Measurements from ENCODE around the gene ARHGAP18. TPM values are rescaled to one million over a fixed set of nuclear protein-coding genes. Genes with fewer than 3 reads are reported as not detected.

The ARHGAP18 gene
- total RNA-seq, 1 experiment from 2014 or later = 64.5 TPM

- CTCF ChIA-PET = interaction anchor here (0.6 to 1.5 kb wide), 5 partner anchors 10 to 60 kb away, joined by 3 to 5 read pairs (median 3); no protein-coding TSS in a partner anchor
- H3K9me3 Mint-ChIP-seq (ENCODE audit: low read depth, unreplicated experiment) = no peaks in the 10 kb centered on the region
- intact Hi-C loops (cut with micrococcal nuclease; ENCODE audit: unreplicated experiment) = loop anchor here (2.0 to 5.0 kb wide), 2 partner anchors 27 to 36 kb away; no protein-coding TSS in a partner anchor
- BruUV-seq (replicated peaks) = TSS peak; percentile 86
- peak overlapping the region; percentile 99 for H3K27ac Mint-ChIP-seq (ENCODE audit: unreplicated experiment)
- DNase-seq = no peak
- H3K4me1 Mint-ChIP-seq (ENCODE audit: low read depth, unreplicated experiment) = peaks cover 71% of the 10 kb centered on the region
- TF ChIP-seq CTCF (IDR thresholded peaks at IDR 0.05; ENCODE audit: unreplicated experiment) = peak; percentile 31
- peak overlapping the region; percentile 52 for H3K4me3 Mint-ChIP-seq (ENCODE audit: low read depth, unreplicated experiment)
- H3K27me3 Mint-ChIP-seq (ENCODE audit: unreplicated experiment) = no peaks in the 10 kb centered on the region
- H3K36me3 Mint-ChIP-seq (ENCODE audit: insufficient read depth, unreplicated experiment) = peaks cover 43% of the 10 kb centered on the region
Measured at GRCh38 chr6:129671442-129672340, 38.3 kb downstream of the ARHGAP18 start.

GRCh38 chr6:129670634-129671033 lies 39.3 kb downstream of the ARHGAP18 start:
- TF ChIP-seq CTCF (IDR thresholded peaks at IDR 0.05; ENCODE audit: unreplicated experiment) = no peak

GRCh38 chr6:129667621-129668020 lies 42.4 kb downstream of the ARHGAP18 start:
- Mint-ChIP-seq H3K36me3 (ENCODE audit: insufficient read depth, unreplicated experiment) (peaks cover 15% of the 10 kb centered on the region), H3K27ac (ENCODE audit: unreplicated experiment) (peak overlapping the region; percentile 11), H3K4me1 (ENCODE audit: low read depth, unreplicated experiment) (peaks cover 62% of the 10 kb centered on the region), H3K4me3 (ENCODE audit: low read depth, unreplicated experiment) (peak overlapping the region; percentile 5), H3K9me3 (ENCODE audit: low read depth, unreplicated experiment) (no peaks in the 10 kb centered on the region), H3K27me3 (ENCODE audit: unreplicated experiment) (no peaks in the 10 kb centered on the region)
- intact Hi-C loops (cut with micrococcal nuclease; ENCODE audit: unreplicated experiment) = loop anchor here (1.0 to 5.0 kb wide), 2 partner anchors 65 to 69 kb away; no protein-coding TSS in a partner anchor
- CTCF ChIA-PET = interaction anchor here (0.6 kb wide), 1 partner anchor 40 kb away, joined by 3 read pairs; no protein-coding TSS in a partner anchor
- TF ChIP-seq CTCF (IDR thresholded peaks at IDR 0.05; ENCODE audit: unreplicated experiment) = no peak
- no peak for DNase-seq
- BruUV-seq (replicated peaks) = no TSS peak

More at GRCh38 chr6:129670634-129671033, 39.3 kb downstream of the ARHGAP18 start:
- Mint-ChIP-seq H3K27ac (ENCODE audit: unreplicated experiment) (peak overlapping the region; percentile 99), H3K4me1 (ENCODE audit: low read depth, unreplicated experiment) (peaks cover 67% of the 10 kb centered on the region), H3K9me3 (ENCODE audit: low read depth, unreplicated experiment) (no peaks in the 10 kb centered on the region), H3K36me3 (ENCODE audit: insufficient read depth, unreplicated experiment) (peaks cover 34% of the 10 kb centered on the region), H3K4me3 (ENCODE audit: low read depth, unreplicated experiment) (peak overlapping the region; percentile 32), H3K27me3 (ENCODE audit: unreplicated experiment) (no peaks in the 10 kb centered on the region)
- CTCF ChIA-PET = no interaction called here
- no TSS peak for BruUV-seq (replicated peaks)
- intact Hi-C loops (cut with micrococcal nuclease; ENCODE audit: unreplicated experiment) = loop anchor here (5.0 kb wide), 1 partner anchor 37 kb away; no protein-coding TSS in a partner anchor
- no peak for DNase-seq

- CTCF ChIA-PET = no interaction called here
- Mint-ChIP-seq H3K27ac (ENCODE audit: unreplicated experiment) (no peak overlapping the region), H3K36me3 (ENCODE audit: insufficient read depth, unreplicated experiment) (peaks cover 20% of the 10 kb centered on the region), H3K9me3 (ENCODE audit: low read depth, unreplicated experiment) (no peaks in the 10 kb centered on the region), H3K4me1 (ENCODE audit: low read depth, unreplicated experiment) (peaks cover 62% of the 10 kb centered on the region), H3K27me3 (ENCODE audit: unreplicated experiment) (no peaks in the 10 kb centered on the region), H3K4me3 (ENCODE audit: low read depth, unreplicated experiment) (no peak overlapping the region)
- TF ChIP-seq CTCF (IDR thresholded peaks at IDR 0.05; ENCODE audit: unreplicated experiment) = no peak
- no peak for DNase-seq
- BruUV-seq (replicated peaks) = no TSS peak
- intact Hi-C loops (cut with micrococcal nuclease; ENCODE audit: unreplicated experiment) = loop anchor here (1.0 to 5.0 kb wide), 2 partner anchors 65 to 69 kb away; no protein-coding TSS in a partner anchor
Measured at GRCh38 chr6:129667034-129667433, 42.9 kb downstream of the ARHGAP18 start.
